HG03460 (cell line): ENCODE results near the gene NKPD1.

ENCODE experiments used
- ATAC-seq: cut with Tn5 transposase; IDR thresholded peaks from one replicate; pipeline ENCODE4 v1.9.1; 2021; ENCODE audit not compliant: unreplicated experiment

The NKPD1 gene

GRCh38 chr19:45173816-45174215 is 13.0 kb upstream of the NKPD1 start:
- ATAC-seq, result no peak

DNA sequence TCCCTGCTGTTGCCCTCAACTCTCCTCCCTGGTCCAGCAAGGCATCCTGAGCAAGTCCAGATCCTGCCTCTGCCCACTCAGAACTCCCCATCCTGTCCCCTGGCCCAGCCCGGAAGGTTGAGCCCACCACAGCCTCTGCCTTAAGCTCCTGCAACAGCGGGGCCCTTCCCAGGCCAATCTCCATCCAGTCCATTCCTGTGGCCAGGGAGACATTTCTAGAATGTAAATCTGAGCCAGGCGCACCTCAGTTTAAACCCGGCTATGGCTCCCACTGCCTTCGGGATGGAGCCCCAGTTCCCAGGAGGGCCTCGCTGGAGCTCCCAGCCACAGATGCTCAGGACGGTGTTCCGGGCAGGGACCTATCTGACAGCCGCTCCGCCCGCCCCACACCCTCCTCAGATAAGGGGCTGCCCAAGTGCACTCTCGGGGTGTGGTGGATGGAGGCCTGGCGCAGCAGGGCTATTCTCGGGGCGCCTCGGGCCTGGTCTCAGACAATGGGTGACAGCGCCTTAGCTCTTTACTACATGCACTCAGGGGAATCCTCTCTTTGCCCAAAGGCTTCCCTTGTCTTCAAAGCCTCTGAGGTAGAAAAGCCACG is 11.9 kb upstream of the NKPD1 start:
- no peak for ATAC-seq

DNA sequence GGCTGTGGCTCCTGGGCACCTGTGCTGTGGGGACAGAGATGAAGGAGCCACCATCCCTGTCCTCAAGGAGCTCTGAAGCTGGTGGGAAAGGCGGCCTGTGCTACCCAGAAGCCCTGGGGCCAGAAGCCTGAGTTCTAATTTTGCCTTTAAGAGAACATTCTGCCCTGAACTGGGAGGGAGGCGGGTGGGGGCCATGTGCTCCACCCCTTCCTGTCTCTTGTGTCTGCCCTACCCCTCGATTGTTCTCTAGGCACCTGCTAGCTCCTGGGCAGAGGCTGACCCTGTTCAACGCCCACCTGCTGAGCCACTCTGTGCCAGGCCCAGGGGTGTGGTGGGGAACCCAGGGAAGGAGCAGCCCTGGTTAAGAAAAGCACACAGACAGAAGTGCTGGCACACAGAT is 11.4 kb upstream of the NKPD1 start:
- ATAC-seq, result no peak

- ATAC-seq, result no peak
These were observed 10.4 kb upstream of the NKPD1 start for GRCh38 chr19:45171211-45171623.

GRCh38 chr19:45170146-45171106 is 9.6 kb upstream of the NKPD1 start:
- no peak for ATAC-seq

- ATAC-seq, result no peak
These were observed 8.8 kb upstream of the NKPD1 start for GRCh38 chr19:45169602-45170001.

- no peak for ATAC-seq
These were observed 8.1 kb upstream of the NKPD1 start for GRCh38 chr19:45168767-45169351.

GRCh38 chr19:45166723-45167252 is 6.0 kb upstream of the NKPD1 start:
- ATAC-seq, result no peak

DNA sequence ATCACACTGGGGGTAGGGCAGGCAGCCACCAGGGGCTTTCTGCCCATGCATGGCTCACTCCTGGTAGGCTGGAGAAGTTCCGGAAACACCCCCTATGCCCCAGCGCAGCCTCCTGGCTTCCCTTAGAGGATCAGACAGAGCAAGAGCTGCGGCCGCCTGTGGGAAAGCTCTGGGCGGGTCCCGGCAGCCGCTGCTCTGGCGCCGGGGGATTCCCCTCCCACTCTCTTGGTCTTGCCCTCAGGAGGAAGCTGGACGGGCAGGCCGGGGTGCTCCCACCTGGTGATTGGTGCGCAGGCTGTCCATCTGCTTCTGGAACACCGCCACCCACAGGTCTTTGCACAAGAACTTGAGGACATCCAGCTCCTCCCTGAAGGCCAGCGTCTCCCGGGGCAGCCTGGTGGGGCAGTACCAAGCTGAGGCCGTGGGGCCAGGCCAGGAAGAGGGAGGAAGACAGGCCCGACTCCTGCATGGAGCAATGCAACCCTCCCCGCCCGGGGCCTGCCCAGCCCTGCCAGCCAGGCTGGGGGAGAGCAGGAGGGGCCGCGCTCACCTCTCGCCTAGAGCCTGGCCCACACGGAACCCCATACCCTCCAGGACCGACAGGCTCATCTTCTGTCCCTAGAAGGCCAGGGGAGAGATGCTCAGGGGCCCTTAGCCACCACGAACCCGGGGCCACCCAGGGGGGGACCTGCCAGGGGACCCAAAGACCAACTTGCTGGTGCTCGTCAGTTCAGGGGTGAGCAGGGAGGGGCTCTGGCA is 4.0 kb upstream of the NKPD1 start:
- ATAC-seq, result peak; percentile 64

DNA sequence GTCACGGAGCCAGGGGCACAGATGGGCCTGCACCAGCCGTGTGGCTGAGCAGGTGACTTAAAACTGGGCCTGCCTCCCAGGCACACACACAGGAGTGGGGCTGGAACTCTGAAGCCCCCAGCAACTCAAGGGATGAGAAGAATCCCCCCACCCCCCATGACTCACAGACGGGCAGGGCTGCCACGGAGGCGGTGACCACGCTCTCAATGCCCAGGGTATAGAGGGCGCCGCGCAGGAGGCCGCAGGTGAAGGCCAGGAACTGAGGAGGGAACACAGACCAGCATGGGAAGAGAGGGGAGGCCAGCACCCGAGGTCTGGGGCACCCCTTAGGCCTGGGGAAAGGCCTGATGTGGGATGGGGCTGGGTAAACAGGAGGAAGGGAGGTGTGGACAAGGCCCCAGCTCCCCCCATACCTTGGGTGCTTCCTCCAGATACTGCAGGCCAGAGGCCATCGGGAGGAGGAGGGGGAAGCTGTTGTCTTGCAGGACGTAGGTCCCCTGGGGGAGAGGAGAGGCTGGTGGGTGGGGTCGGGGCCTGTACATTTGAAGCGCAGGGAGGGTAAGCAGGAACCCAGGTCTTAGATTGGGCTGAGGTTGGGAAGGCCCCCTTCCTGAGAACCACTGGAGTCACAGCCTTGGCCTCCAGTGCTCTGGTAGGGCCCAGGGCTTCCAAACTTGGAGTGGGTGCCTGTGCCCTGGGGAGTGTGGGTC is 3.1 kb upstream of the NKPD1 start:
- ATAC-seq, result peak; percentile 18

DNA sequence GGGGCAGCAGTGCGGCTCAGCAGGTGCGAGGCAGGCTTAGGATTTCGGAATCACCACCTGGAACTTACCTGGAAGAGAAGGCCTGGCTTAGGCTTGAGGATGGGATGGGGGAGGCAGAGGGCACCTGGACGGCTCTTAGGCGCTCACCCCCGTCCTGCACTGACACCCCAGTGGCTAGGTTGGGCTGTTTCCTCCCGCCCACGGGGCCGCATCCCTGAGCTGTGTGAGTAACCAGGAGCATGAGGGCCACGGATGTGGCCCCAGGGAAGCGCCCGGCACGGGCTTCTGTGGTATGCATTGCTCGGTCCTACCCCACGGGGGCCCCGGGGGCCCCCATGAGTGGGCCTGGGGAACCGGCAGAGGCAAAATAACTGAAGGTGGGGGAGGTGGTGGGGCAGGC is 2.4 kb upstream of the NKPD1 start:
- ATAC-seq, result no peak

GRCh38 chr19:45162608-45163143 is 1.9 kb upstream of the NKPD1 start:
- no peak for ATAC-seq

DNA sequence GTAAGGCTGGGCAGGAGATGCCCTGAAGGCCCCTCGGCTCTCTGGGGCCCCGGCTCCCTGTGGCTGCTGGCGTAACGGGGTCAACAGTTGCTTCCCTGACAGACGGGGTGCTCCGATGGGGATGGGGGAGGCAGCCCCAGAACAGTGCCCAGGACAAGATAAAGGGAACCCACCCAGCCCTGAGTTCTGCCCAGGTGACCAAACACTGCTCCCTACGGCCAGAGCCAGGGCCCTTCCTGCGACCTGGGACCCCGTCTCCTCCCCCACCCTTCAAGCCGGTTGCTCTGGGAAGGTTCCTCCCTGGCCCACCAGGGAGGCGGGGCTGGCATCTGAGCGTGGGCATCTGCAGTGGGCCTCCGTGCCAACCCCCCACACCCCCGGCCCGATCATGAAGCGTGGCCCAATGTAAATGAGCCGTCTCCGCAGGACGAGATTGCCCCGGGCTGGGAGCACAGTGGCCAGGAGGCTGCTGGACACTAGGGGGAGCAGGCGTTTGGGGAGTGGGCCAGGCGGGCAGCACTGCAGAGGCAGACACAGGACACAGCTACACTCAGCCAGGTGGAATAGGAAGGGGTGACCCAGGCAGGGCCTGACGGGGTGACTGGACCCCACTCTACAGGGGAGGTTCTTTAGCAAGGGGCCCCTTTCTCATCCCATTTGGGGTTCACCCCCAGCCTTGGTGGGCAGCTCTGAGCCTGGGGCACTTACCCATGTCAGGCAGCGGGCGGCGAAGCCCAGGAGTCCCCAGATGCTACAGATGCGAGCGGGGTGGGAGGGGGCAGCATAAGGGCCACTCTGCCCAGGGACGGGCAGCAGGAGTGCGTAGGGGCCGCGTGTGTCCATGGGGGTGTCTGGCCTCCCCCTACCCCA is 1.2 kb upstream of the NKPD1 start:
- ATAC-seq, result no peak

- no peak for ATAC-seq
These were observed 834 bp downstream of the NKPD1 start for GRCh38 chr19:45159971-45160324.

- ATAC-seq, result no peak
These were observed 1.4 kb downstream of the NKPD1 start for GRCh38 chr19:45159210-45159970.

DNA sequence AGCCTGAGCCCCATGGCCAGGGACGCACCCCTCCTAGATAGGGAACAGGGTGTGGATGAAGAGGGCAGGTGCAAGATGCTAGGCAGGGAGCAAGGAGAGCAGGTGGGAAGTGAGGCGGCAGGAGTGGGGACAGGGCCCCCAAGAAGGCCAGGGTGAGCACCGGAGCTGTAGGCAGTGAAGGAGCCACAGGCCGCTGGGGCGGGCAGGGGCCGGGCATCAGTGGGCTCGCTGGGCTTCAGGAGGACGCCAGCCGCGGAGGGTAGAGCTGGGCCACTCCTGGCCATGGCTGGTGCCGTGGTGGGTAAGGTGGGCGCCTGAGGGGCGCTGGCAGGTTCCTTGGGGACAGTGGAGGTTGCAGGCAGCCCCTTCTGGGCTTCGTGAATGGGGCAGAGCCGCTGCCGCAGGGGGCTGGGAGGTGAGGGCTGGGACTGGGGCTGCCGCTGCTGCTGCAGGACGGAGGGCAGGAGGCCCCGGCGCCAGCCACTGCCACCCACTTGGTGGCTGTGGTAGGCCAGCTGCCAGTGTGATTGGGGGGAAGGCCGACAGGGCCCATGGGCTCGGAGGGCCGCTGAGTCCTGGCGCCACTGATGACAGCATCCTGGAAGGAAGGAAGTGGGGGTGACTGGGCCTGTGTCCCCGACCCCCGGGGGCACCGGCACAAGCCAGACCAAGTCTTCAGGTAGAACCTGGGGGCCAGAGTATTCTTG is 2.1 kb downstream of the NKPD1 start:
- no peak for ATAC-seq

DNA sequence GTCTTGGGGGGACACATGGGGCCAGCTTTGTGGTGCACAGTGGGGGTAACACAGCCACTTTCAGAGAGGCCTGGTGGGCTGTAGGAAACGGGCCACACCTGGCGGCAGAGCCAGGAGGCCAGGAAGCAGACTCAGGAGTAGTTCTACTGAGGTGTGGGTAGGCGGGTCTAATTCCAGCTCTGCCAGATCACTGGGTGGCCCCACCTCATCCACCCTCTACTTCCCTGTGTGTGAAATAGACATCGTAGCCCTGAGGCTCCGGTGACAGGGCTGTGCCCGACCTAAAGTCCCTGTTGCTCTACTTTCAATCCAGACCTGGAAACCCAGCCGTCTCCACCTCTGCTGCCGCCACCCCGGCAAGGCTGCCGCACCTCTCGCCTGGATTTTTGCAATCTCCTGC is 4.0 kb downstream of the NKPD1 start:
- no peak for ATAC-seq
